ENCODE measurements around the gene RELL1. TPM values are rescaled to one million over a fixed set of nuclear protein-coding genes. Genes with fewer than 3 reads are reported as not detected.
A peak's percentile ranks its signal among the peaks of the same experiment; 100 is the strongest.

RELL1 gene
- total and polyA plus RNA-seq, 5 donors from 2014 or later = 2.7 to 24.3 (median 5.3) TPM

GRCh38 chr4:37567836-37568235, 118.3 kb downstream of the RELL1 start:
- Mint-ChIP-seq H3K9me3 (peaks cover 0 to 2% (median 0%) of the 10 kb centered on the region in 7 donors), H3K27ac (no peak overlapping the region), H3K4me3 (no peak overlapping the region), H3K36me3 (no peaks in the 10 kb centered on the region), H3K4me1 (no peaks in the 10 kb centered on the region), H3K27me3 (no peaks in the 10 kb centered on the region)
- Histone ChIP-seq H3K4me1 (ENCODE audit: control insufficient read depth, insufficient read depth, low read length, poor library complexity, severe bottlenecking) (no peaks in the 10 kb centered on the region), H3K9me3 (ENCODE audit: control insufficient read depth in 2 of 2, low read length in 2 of 2) (no peaks in the 10 kb centered on the region), H3K27me3 (ENCODE audit: control insufficient read depth, insufficient read depth, low read length) (no peaks in the 10 kb centered on the region), H3K4me3 (ENCODE audit: low read depth, low read length) (no peak overlapping the region), H3K36me3 (ENCODE audit: control insufficient read depth, insufficient read depth, low read length) (no peaks in the 10 kb centered on the region), H3K27ac (ENCODE audit: insufficient read depth, low read length, poor library complexity, severe bottlenecking) (no peak overlapping the region)
- DNase-seq = no peak
- ATAC-seq (ENCODE audit: low read depth in 2 of 2) = no peak

GRCh38 chr4:37562592-37562991, 123.6 kb downstream of the RELL1 start:
- Histone ChIP-seq H3K9me3 (ENCODE audit: control insufficient read depth in 2 of 2, low read length in 2 of 2) (no peaks in the 10 kb centered on the region), H3K36me3 (ENCODE audit: control insufficient read depth, insufficient read depth, low read length) (no peaks in the 10 kb centered on the region), H3K27ac (ENCODE audit: insufficient read depth, low read length, poor library complexity, severe bottlenecking) (no peak overlapping the region), H3K27me3 (ENCODE audit: control insufficient read depth, insufficient read depth, low read length) (no peaks in the 10 kb centered on the region), H3K4me1 (ENCODE audit: control insufficient read depth, insufficient read depth, low read length, poor library complexity, severe bottlenecking) (no peaks in the 10 kb centered on the region), H3K4me3 (ENCODE audit: low read depth, low read length) (no peak overlapping the region)
- DNase-seq (no peak), ATAC-seq (ENCODE audit: low read depth in 2 of 2) (no peak)
- H3K9me3 Mint-ChIP-seq = peaks cover 0 to 10% (median 0%) of the 10 kb centered on the region in 7 donors
- no peak overlapping the region for H3K4me3 Mint-ChIP-seq
- no peaks in the 10 kb centered on the region for H3K4me1 Mint-ChIP-seq
- H3K27ac Mint-ChIP-seq = no peak overlapping the region
- no peaks in the 10 kb centered on the region for H3K36me3 Mint-ChIP-seq
- peaks cover 4% of the 10 kb centered on the region for H3K27me3 Mint-ChIP-seq

- ATAC-seq (ENCODE audit: low read depth in 2 of 2) (no peak), DNase-seq (peak in 1 of 3 donors; percentile 23)
- Mint-ChIP-seq H3K27ac (no peak overlapping the region), H3K4me3 (no peak overlapping the region), H3K27me3 (peaks cover 4% of the 10 kb centered on the region), H3K36me3 (no peaks in the 10 kb centered on the region), H3K4me1 (no peaks in the 10 kb centered on the region), H3K9me3 (peaks cover 0 to 10% (median 0%) of the 10 kb centered on the region in 7 donors)
- no peaks in the 10 kb centered on the region for H3K9me3 ChIP-seq (ENCODE audit: control insufficient read depth in 2 of 2, low read length in 2 of 2)
- no peaks in the 10 kb centered on the region for H3K4me1 ChIP-seq (ENCODE audit: control insufficient read depth, insufficient read depth, low read length, poor library complexity, severe bottlenecking)
- no peaks in the 10 kb centered on the region for H3K36me3 ChIP-seq (ENCODE audit: control insufficient read depth, insufficient read depth, low read length)
- no peaks in the 10 kb centered on the region for H3K27me3 ChIP-seq (ENCODE audit: control insufficient read depth, insufficient read depth, low read length)
- H3K4me3 ChIP-seq (ENCODE audit: low read depth, low read length) = no peak overlapping the region
- no peak overlapping the region for H3K27ac ChIP-seq (ENCODE audit: insufficient read depth, low read length, poor library complexity, severe bottlenecking)
Measured at GRCh38 chr4:37561803-37562207, 124.4 kb downstream of the RELL1 start.

- Mint-ChIP-seq H3K27me3 (peaks cover 4% of the 10 kb centered on the region), H3K4me3 (no peak overlapping the region), H3K36me3 (no peaks in the 10 kb centered on the region), H3K4me1 (no peaks in the 10 kb centered on the region), H3K27ac (peak overlapping the region in 1 of 3 donors; percentile 0), H3K9me3 (peaks cover 0 to 10% (median 0%) of the 10 kb centered on the region in 7 donors)
- DNase-seq = no peak
- H3K4me3 ChIP-seq (ENCODE audit: low read depth, low read length) = no peak overlapping the region
- H3K36me3 ChIP-seq (ENCODE audit: control insufficient read depth, insufficient read depth, low read length) = no peaks in the 10 kb centered on the region
- no peaks in the 10 kb centered on the region for H3K9me3 ChIP-seq (ENCODE audit: control insufficient read depth in 2 of 2, low read length in 2 of 2)
- ATAC-seq (ENCODE audit: low read depth in 2 of 2) = no peak
- H3K27ac ChIP-seq (ENCODE audit: insufficient read depth, low read length, poor library complexity, severe bottlenecking) = no peak overlapping the region
- no peaks in the 10 kb centered on the region for H3K4me1 ChIP-seq (ENCODE audit: control insufficient read depth, insufficient read depth, low read length, poor library complexity, severe bottlenecking)
- H3K27me3 ChIP-seq (ENCODE audit: control insufficient read depth, insufficient read depth, low read length) = no peaks in the 10 kb centered on the region
Measured at GRCh38 chr4:37561196-37561802, 124.9 kb downstream of the RELL1 start.

Other genes with a start within 250 kb of the RELL1 start
- gene PGM2, start 140.3 kb upstream of the RELL1 start, total RNA-seq = 22.1 TPM
- gene PGM2, start 140.3 kb upstream of the RELL1 start, polyA plus RNA-seq = 10 to 100 TPM; 20.5 to 29.5 (median 24.4) TPM
- 48.2 TPM for gene TBC1D1, start 204.7 kb upstream of the RELL1 start, total RNA-seq
- 10 to 100 TPM; 12.3 to 20.7 (median 19.3) TPM for gene TBC1D1, start 204.7 kb upstream of the RELL1 start, polyA plus RNA-seq

Measured in CD4-positive, CD25-positive, alpha-beta regulatory T cell (primary cell).